HepG2 (cell line): ENCODE measurements around the gene HOXC4. TPM values are rescaled to one million over a fixed set of nuclear protein-coding genes. Genes with fewer than 3 reads are reported as not detected.

ENCODE experiments used
- IKZF5 ChIP-seq: IDR thresholded peaks from 2 replicates; pipeline ENCODE4 v1.6.1; 2018; ENCODE audit warnings: missing genetic modification reagents, mild to moderate bottlenecking, missing compliant biosample characterization
- KLF12 ChIP-seq: sonication (generic); formaldehyde crosslinking; IDR thresholded peaks from 2 replicates; pipeline ENCODE4 v1.4.0; 2020; ENCODE audit warnings: missing genetic modification reagents, borderline replicate concordance
- PBX3 ChIP-seq: sonication (generic); formaldehyde crosslinking; IDR thresholded peaks from 2 replicates; pipeline ENCODE4 v1.8.1; 2023; ENCODE audit warnings: missing genetic modification reagents, inconsistent platforms, borderline replicate concordance
- POLR2G ChIP-seq: fragments of 200-400 bp; formaldehyde crosslinking; IDR thresholded peaks from 2 replicates; pipeline ENCODE4 v1.6.1; 2018; ENCODE audit warnings: mild to moderate bottlenecking, low read depth, low read length, moderate library complexity
- TRIM22 ChIP-seq: fragments of 450-650 bp; IDR thresholded peaks from 2 replicates; pipeline ENCODE4 v1.6.1; 2017
- ZBTB44 ChIP-seq: sonication (generic); formaldehyde crosslinking; IDR thresholded peaks from 2 replicates; pipeline ENCODE4 v1.4.0; 2020; ENCODE audit warnings: missing genetic modification reagents
- ZFY ChIP-seq: sonication (generic); formaldehyde crosslinking; IDR thresholded peaks from 2 replicates; pipeline ENCODE4 v1.4.0; 2020; ENCODE audit warnings: missing genetic modification reagents
- ZNF142 ChIP-seq: sonication (generic); formaldehyde crosslinking; IDR thresholded peaks from 2 replicates; pipeline ENCODE4 v1.4.0; 2020; ENCODE audit warnings: missing genetic modification reagents
- ZNF362 ChIP-seq: sonication (generic); formaldehyde crosslinking; IDR thresholded peaks from 2 replicates; pipeline ENCODE4 v1.4.0; 2020; ENCODE audit warnings: missing genetic modification reagents, mild to moderate bottlenecking, borderline replicate concordance
- ZUFSP ChIP-seq: sonication (generic); formaldehyde crosslinking; IDR thresholded peaks from 2 replicates; pipeline ENCODE4 v1.9.0; 2021; ENCODE audit warnings: missing genetic modification reagents, mild to moderate bottlenecking, borderline replicate concordance
- polyA plus RNA-seq, 8 experiments: library from polyadenylated mRNA; depleted of rRNA in 3 of 8; stranded (reverse) in 7 of 8; unstranded in 1 of 8; fragments of >200 nt; fragmentation: Illumina TruSeq in 4 of 8; extraction: Trizol in 4 of 8; gene quantifications; 2 replicates each; pipeline versions ENCODE4 v1.2.1 to v1.2.3, GENCODE V29; 2011 to 2016; ENCODE audit warnings: low read depth in 4 of 8, missing spikeins in 1 of 8, mixed read lengths in 1 of 8; ENCODE audit not compliant: insufficient read depth in 1 of 8
- total RNA-seq, 5 experiments: library from RNA; depleted of rRNA; stranded (reverse); fragments of >200 nt; fragmentation: Illumina TruSeq; extraction: Trizol; gene quantifications; 2 replicates each; pipeline ENCODE4 v1.2.3, GENCODE V29; 2016; ENCODE audit warnings: low read depth in 1 of 5

HOXC4 gene
- total and polyA plus RNA-seq, 2 of the 13 experiments (the other 11 are each of a cell fraction or from before 2014, with no cell fraction given), result not detected

- TF ChIP-seq TRIM22 (no peak), ZBTB44 (CRISPR knock-in tag) (no peak), ZUFSP (no peak), PBX3 (CRISPR knock-in tag) (no peak), KLF12 (CRISPR knock-in tag) (no peak), ZNF362 (no peak), ZNF142 (CRISPR knock-in tag) (no peak), IKZF5 (no peak), ZFY (CRISPR knock-in tag) (peak; percentile 56), POLR2G (peak; percentile 40; the same call in 1 of the 2 replicates)
Measured at GRCh38 chr12:54004841-54005530, 48.6 kb upstream of the HOXC4 start (continued).
